HL-60 (cell line): ENCODE measurements around the gene PCSK9.

Experiments used
- DNase-seq, 2 experiments: peaks; one replicate each; pipeline ENCODE4 v3.0.0-alpha.2; 2010 to 2020; ENCODE audit warnings: low read depth in 1 of 2, low spot score in 1 of 2
- H3K27ac ChIP-seq: fragments of 250-450 bp; sonication (Bioruptor Pico); replicated peaks from 2 replicates; pipeline ENCODE4 v1.5.1; 2020; ENCODE audit warnings: mild to moderate bottlenecking, moderate library complexity
- H3K27me3 ChIP-seq: fragments of 250-450 bp; sonication (Bioruptor Pico); 2 replicates; pipeline ENCODE4 v1.5.1; 2021; ENCODE audit warnings: mild to moderate bottlenecking, moderate library complexity; ENCODE audit not compliant: insufficient read depth, poor library complexity, severe bottlenecking
- H3K4me3 ChIP-seq: replicated peaks from 2 replicates; pipeline ENCODE4 v1.5.1; 2011; ENCODE audit warnings: mild to moderate bottlenecking, control low read depth, low read length; ENCODE audit not compliant: insufficient read depth
- CTCF ChIP-seq: IDR thresholded peaks from one replicate; pipeline ENCODE4 v1.5.1; 2011; ENCODE audit warnings: low read length, control low read depth, inconsistent platforms; ENCODE audit not compliant: insufficient read depth
- GABPA ChIP-seq: IDR thresholded peaks from 2 replicates; pipeline ENCODE4 v1.6.1; 2012; ENCODE audit warnings: low read depth
- POLR2AphosphoS5 ChIP-seq: IDR thresholded peaks from 2 replicates; pipeline ENCODE4 v1.6.1; 2012; ENCODE audit warnings: low read depth
- REST ChIP-seq: IDR thresholded peaks from 2 replicates; pipeline ENCODE4 v1.6.1; 2012; ENCODE audit warnings: low read depth; ENCODE audit not compliant: insufficient replicate concordance
- SPI1 ChIP-seq: IDR thresholded peaks from 2 replicates; pipeline ENCODE4 v1.6.1; 2012; ENCODE audit warnings: low read depth, mild to moderate bottlenecking, borderline replicate concordance

The PCSK9 gene

GRCh38 chr1:55040083-55040932 lies 960 bp downstream of the PCSK9 start:
- Histone ChIP-seq H3K4me3 (no peak overlapping the region), H3K27ac (no peak overlapping the region)
- no peak for DNase-seq

GRCh38 chr1:55040933-55041494 lies 1.7 kb downstream of the PCSK9 start:
- no peak overlapping the region for H3K4me3 ChIP-seq
- no peak overlapping the region for H3K27ac ChIP-seq
- no peak for TF ChIP-seq POLR2AphosphoS5
- TF ChIP-seq CTCF, result no peak
- TF ChIP-seq GABPA, result no peak
- TF ChIP-seq SPI1, result no peak
- TF ChIP-seq REST, result no peak
- DNase-seq, result no peak
- peaks cover 40% of the 10 kb centered on the region for H3K27me3 ChIP-seq

More at GRCh38 chr1:55040083-55040932, 960 bp downstream of the PCSK9 start:
- H3K27me3 ChIP-seq, result peaks cover 40% of the 10 kb centered on the region
- TF ChIP-seq CTCF (no peak), SPI1 (no peak), GABPA (no peak), POLR2AphosphoS5 (no peak), REST (no peak)

DNA sequence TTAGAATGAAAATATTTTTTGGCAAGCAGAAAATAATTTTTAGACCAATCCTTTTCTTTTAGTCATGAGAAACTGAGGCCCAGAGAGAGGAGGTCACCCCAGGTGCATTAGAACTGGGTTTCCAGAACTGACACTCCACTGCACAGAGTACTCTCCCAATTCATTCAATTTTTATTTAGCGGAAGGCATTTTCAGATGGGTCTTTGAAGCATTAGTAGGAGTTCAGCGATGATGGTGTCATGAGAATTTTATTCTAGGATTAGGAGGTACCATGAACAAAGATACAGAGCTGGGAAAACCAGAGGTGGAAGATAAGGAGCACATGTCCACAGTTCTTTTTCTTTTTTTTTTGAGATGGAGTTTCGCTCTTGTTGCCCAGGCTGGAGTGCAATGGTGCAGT lies 2.3 kb downstream of the PCSK9 start:
- Histone ChIP-seq H3K27ac (no peak overlapping the region), H3K4me3 (no peak overlapping the region), H3K27me3 (peaks cover 40% of the 10 kb centered on the region)
- DNase-seq, result no peak
- TF ChIP-seq REST (no peak), GABPA (no peak), CTCF (no peak), SPI1 (no peak)
